Lung (tissue), 12 donors: ENCODE results near the gene CYP26C1. TPM values are rescaled to one million over a fixed set of nuclear protein-coding genes. Genes with fewer than 3 reads are reported as not detected.
"Not testable (repeated sequence)": the region's sequence is repeated elsewhere in the genome, so short reads cannot be mapped to it uniquely, and the experiment has no call there.

ENCODE experiments used
- ATAC-seq: fragments of 200-7000 bp; cut with Tn5 transposase; one replicate; pipeline ENCODE4 v1.9.1; 2020; ENCODE audit warnings: moderate number of reproducible peaks; ENCODE audit not compliant: insufficient read depth, low FRiP score
- DNase-seq, 3 donors: peaks; one replicate each; pipeline ENCODE4 v3.0.0-alpha.2; 2013 to 2017
- H3K27ac ChIP-seq, 2 donors: one replicate each; pipeline ENCODE4 v1.5.1; 2013; ENCODE audit warnings: mild to moderate bottlenecking in 2 of 2, moderate library complexity in 2 of 2, control low read depth in 1 of 2, inconsistent platforms in 1 of 2, low read depth in 1 of 2, low read length in 1 of 2
- H3K27me3 ChIP-seq, 3 donors: one replicate each; pipeline ENCODE4 v1.5.1; 2013; ENCODE audit warnings: low read length in 2 of 3; ENCODE audit not compliant: control insufficient read depth in 3 of 3, insufficient read depth in 3 of 3
- H3K36me3 ChIP-seq, 4 donors: one replicate each; pipeline ENCODE4 v1.5.1; 2013; ENCODE audit warnings: low read length in 4 of 4, mild to moderate bottlenecking in 1 of 4, moderate library complexity in 1 of 4; ENCODE audit not compliant: control insufficient read depth in 4 of 4, insufficient read depth in 4 of 4
- H3K4me1 ChIP-seq, 5 donors: one replicate each; pipeline ENCODE4 v1.5.1; 2013; ENCODE audit warnings: low read length in 5 of 5, mild to moderate bottlenecking in 2 of 5, moderate library complexity in 1 of 5; ENCODE audit not compliant: control insufficient read depth in 5 of 5, insufficient read depth in 5 of 5
- H3K4me3 ChIP-seq: one replicate; pipeline ENCODE4 v1.5.1; 2013; ENCODE audit warnings: mild to moderate bottlenecking, control low read depth, moderate library complexity
- H3K9ac ChIP-seq, 2 donors: one replicate each; pipeline ENCODE4 v1.5.1; 2013; ENCODE audit warnings: low read length in 2 of 2, control low read depth in 1 of 2; ENCODE audit not compliant: insufficient read depth in 1 of 2
- H3K9me3 ChIP-seq, 4 donors: one replicate each; pipeline ENCODE4 v1.5.1; 2013; ENCODE audit warnings: low read length in 3 of 4, mild to moderate bottlenecking in 1 of 4, moderate library complexity in 1 of 4; ENCODE audit not compliant: control insufficient read depth in 4 of 4, insufficient read depth in 3 of 4
- WGBS, 2 donors: extraction: QIAGEN DNeasy Blood & Tissue Kit; methylation state at CpG; one replicate each; pipeline ENCODE4 v1.1.7; 2013; 5-methylcytosine and 5-hydroxymethylcytosine counted together
- polyA plus RNA-seq, 2 donors: library from polyadenylated mRNA; stranded (reverse); fragments of 200-250 nt; gene quantifications; one replicate each; pipeline ENCODE4 v1.2.1, GENCODE V29; 2013
- total RNA-seq, 2 donors: library from RNA; depleted of rRNA in 1 of 2; stranded (reverse); fragments of >200 nt in 1 of 2; gene quantifications; one replicate each; pipeline ENCODE4 v1.2.1, GENCODE V29; 2014 to 2021
- TF ChIP-seq, protein P1 (sequence below): IDR thresholded peaks from 2 replicates; pipeline ENCODE4 v1.5.1; 2012; ENCODE audit warnings: mild to moderate bottlenecking; ENCODE audit errors: control extremely low read depth, extremely low read depth
- donor health status: control.
- donor health status: control.
- donor health status: Bipolar disorder and iron deficiency.
- donor health status: healthy.
- donor health status: DM: yes; HTN: yes; CAD: no.

CYP26C1 gene
- total and polyA plus RNA-seq, 4 donors, result 0.02 to 0.77 (median 0.06) TPM; not detected in 1

DNA sequence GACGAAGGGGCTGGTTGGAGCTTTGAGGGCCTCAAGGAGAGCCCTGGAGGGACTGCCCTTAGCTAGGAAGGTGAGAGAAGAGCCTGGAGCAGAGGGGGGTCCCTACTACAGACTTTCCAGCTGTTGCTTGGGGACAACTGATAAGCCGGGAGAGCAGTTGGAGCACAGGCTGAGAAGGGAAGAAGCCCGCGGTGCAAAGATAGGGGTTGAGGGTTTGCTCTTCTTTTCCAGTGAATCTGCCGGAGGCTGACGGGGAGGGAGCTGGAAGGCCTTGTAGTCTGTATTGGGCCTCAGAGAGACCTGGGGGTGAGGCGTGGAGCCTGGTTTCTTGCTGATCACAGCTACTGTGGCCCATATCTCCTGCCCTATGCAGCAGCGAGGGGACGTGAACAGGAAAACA lies 36.8 kb downstream of the CYP26C1 start:
- TF ChIP-seq, protein P1, sequence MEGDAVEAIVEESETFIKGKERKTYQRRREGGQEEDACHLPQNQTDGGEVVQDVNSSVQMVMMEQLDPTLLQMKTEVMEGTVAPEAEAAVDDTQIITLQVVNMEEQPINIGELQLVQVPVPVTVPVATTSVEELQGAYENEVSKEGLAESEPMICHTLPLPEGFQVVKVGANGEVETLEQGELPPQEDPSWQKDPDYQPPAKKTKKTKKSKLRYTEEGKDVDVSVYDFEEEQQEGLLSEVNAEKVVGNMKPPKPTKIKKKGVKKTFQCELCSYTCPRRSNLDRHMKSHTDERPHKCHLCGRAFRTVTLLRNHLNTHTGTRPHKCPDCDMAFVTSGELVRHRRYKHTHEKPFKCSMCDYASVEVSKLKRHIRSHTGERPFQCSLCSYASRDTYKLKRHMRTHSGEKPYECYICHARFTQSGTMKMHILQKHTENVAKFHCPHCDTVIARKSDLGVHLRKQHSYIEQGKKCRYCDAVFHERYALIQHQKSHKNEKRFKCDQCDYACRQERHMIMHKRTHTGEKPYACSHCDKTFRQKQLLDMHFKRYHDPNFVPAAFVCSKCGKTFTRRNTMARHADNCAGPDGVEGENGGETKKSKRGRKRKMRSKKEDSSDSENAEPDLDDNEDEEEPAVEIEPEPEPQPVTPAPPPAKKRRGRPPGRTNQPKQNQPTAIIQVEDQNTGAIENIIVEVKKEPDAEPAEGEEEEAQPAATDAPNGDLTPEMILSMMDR, result no peak
- no peaks in the 10 kb centered on the region for H3K36me3 ChIP-seq
- WGBS, 2 donors, result 78 to 88% methylated on average over 9 of the region's 9 CpGs
- no peak overlapping the region for H3K9ac ChIP-seq
- no peak overlapping the region for H3K27ac ChIP-seq
- no peaks in the 10 kb centered on the region for H3K9me3 ChIP-seq
- no peak for ATAC-seq
- DNase-seq, result no peak
- H3K4me1 ChIP-seq, result no peaks in the 10 kb centered on the region
- H3K4me3 ChIP-seq, result no peak overlapping the region
- no peaks in the 10 kb centered on the region for H3K27me3 ChIP-seq

DNA sequence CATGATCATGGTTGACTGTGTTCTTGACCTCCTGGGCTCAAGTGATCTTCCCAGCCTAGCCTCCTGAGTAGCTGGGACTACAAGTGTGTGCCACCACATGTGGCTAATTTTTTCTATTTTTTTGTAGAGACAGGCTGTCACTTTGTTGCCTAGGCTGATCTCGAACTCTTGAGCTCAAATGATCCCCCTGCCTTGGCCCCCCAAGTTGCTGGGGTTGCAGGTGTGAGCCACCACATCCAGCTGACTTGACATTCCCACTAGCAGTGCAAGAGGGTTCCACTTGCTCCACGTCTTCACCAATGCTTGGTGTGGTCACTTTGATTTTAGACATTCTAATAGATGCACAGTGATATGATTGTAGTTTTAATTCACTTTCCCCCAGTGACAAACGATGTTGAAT lies 38.2 kb downstream of the CYP26C1 start:
- Histone ChIP-seq H3K36me3 (no peaks in the 10 kb centered on the region), H3K4me3 (no peak overlapping the region), H3K9me3 (no peaks in the 10 kb centered on the region), H3K9ac (no peak overlapping the region), H3K4me1 (no peaks in the 10 kb centered on the region), H3K27me3 (no peaks in the 10 kb centered on the region), H3K27ac (no peak overlapping the region)
- TF ChIP-seq, protein P1, result no peak
- DNase-seq (no peak), ATAC-seq (no peak)
- 88 to 96% methylated on average over 3 of the region's 3 CpGs for WGBS, 2 donors

DNA sequence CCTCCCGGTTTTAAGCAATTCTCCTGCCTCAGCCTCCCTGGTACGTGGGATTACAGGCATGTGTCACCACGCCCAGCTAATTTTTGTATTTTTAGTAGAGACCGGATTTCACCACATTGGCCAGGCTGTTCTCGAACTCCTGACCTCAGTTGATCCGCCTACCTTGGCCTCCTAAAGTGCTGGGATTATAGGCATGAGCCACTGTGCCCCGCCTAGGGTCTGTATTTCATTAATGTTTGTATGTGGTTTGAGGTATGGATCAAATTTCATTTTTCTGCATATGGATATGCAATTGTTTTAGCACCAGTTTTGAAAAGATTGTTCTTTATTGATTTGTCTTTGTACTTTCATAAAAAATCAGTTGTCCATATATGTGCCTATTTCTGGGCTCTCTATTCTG lies 39.1 kb downstream of the CYP26C1 start:
- TF ChIP-seq, protein P1, result no peak
- no peaks in the 10 kb centered on the region for H3K9me3 ChIP-seq
- H3K4me1 ChIP-seq, result no peaks in the 10 kb centered on the region
- ATAC-seq (no peak), DNase-seq (no peak)
- no peak overlapping the region for H3K9ac ChIP-seq
- H3K27ac ChIP-seq, result no peak overlapping the region
- H3K36me3 ChIP-seq, result no peaks in the 10 kb centered on the region
- H3K4me3 ChIP-seq, result no peak overlapping the region
- WGBS, 2 donors, result 95% methylated on average over 7 of the region's 7 CpGs
- H3K27me3 ChIP-seq, result no peaks in the 10 kb centered on the region

DNA sequence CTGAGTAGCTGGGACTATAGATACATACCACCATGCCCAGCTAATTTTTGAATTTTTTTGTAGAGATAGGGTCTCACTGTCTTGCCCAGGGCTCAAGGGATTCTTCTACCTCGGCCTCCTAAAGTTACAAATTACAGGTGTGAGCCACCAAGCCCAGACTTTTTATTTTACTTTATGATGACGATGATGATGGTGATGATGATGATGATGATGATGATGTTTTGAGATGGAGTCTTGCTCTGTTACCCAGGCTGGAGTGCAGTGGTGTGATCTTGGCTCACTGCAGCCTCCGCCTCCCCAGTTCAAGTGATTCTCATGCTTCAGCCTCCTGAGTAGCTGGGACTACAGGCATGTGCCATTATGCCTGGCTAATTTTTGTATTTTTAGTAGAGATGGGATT lies 40.5 kb downstream of the CYP26C1 start:
- not testable (repeated sequence) for H3K9me3 ChIP-seq, H3K9ac ChIP-seq, DNase-seq, H3K27me3 ChIP-seq, H3K27ac ChIP-seq, ATAC-seq, H3K36me3 ChIP-seq, H3K4me1 ChIP-seq, H3K4me3 ChIP-seq
- 95 to 97% methylated on average over 3 of the region's 3 CpGs for WGBS, 2 donors
